Measurements from ENCODE around the gene GARS1.

Gene GARS1

GRCh38 chr7:30665449-30665848, 70.8 kb downstream of the GARS1 start:
- H3K4me3 ChIP-seq (ENCODE audit: low read depth, low read length), result no peak overlapping the region
- TF ChIP-seq CTCF (IDR thresholded peaks at IDR 0.05; ENCODE audit: borderline replicate concordance, insufficient read depth, low read depth, low read length), result no peak

- no peak overlapping the region for H3K4me3 ChIP-seq (ENCODE audit: low read depth, low read length)
- no peak for TF ChIP-seq CTCF (IDR thresholded peaks at IDR 0.05; ENCODE audit: borderline replicate concordance, insufficient read depth, low read depth, low read length)
Observed at GRCh38 chr7:30667172-30667571, 72.5 kb downstream of the GARS1 start.

- no peak for TF ChIP-seq CTCF (IDR thresholded peaks at IDR 0.05; ENCODE audit: borderline replicate concordance, insufficient read depth, low read depth, low read length)
- no peak overlapping the region for H3K4me3 ChIP-seq (ENCODE audit: low read depth, low read length)
Observed at GRCh38 chr7:30668102-30668501, 73.4 kb downstream of the GARS1 start.

GRCh38 chr7:30671793-30672465, 77.3 kb downstream of the GARS1 start:
- no peak for TF ChIP-seq CTCF (IDR thresholded peaks at IDR 0.05; ENCODE audit: borderline replicate concordance, insufficient read depth, low read depth, low read length)
- no peak overlapping the region for H3K4me3 ChIP-seq (ENCODE audit: low read depth, low read length)

- no peak overlapping the region for H3K4me3 ChIP-seq (ENCODE audit: low read depth, low read length)
- TF ChIP-seq CTCF (IDR thresholded peaks at IDR 0.05; ENCODE audit: borderline replicate concordance, insufficient read depth, low read depth, low read length), result no peak
Observed at GRCh38 chr7:30674420-30674819, 79.7 kb downstream of the GARS1 start.

- no peak overlapping the region for H3K4me3 ChIP-seq (ENCODE audit: low read depth, low read length)
- TF ChIP-seq CTCF (IDR thresholded peaks at IDR 0.05; ENCODE audit: borderline replicate concordance, insufficient read depth, low read depth, low read length), result no peak
Observed at GRCh38 chr7:30674876-30675275, 80.2 kb downstream of the GARS1 start.

- H3K4me3 ChIP-seq (ENCODE audit: low read depth, low read length), result no peak overlapping the region
- no peak for TF ChIP-seq CTCF (IDR thresholded peaks at IDR 0.05; ENCODE audit: borderline replicate concordance, insufficient read depth, low read depth, low read length)
Observed at GRCh38 chr7:30678805-30679204, 84.1 kb downstream of the GARS1 start.

Data from GM12875 (cell line).